Activated CD8-positive, alpha-beta memory T cell treated with anti-CD3 and anti-CD28 coated beads for 4 hours (primary cell): ENCODE results near the gene RAB34.
"Not testable (repeated sequence)": the region's sequence is repeated elsewhere in the genome, so short reads cannot be mapped to it uniquely, and the experiment has no call there.

Experiments
- DNase-seq, 2 donors: peaks; one replicate each; pipeline ENCODE4 v3.0.0-alpha.2; 2020; ENCODE audit warnings: low read depth in 2 of 2

Gene RAB34

GRCh38 chr17:28726627-28727491 lies 9.2 kb upstream of the RAB34 start:
- DNase-seq: peak; percentile 77 to 82

- DNase-seq: peak in 1 of 2 donors; percentile 39
Observed at GRCh38 chr17:28726226-28726626, 8.6 kb upstream of the RAB34 start, which contains the start of gene TLCD1. Gene TLCD1, minus strand, starts transcription at chr17:28726233. Its CDS starts 136 bp downstream, at chr17:28726097.

- no peak for DNase-seq
Observed at GRCh38 chr17:28725660-28726225, 8.1 kb upstream of the RAB34 start.

- DNase-seq: no peak
Observed at GRCh38 chr17:28725166-28725659, 7.5 kb upstream of the RAB34 start.

- no peak for DNase-seq
Observed at GRCh38 chr17:28724500-28725165, 7.0 kb upstream of the RAB34 start.

- not testable (repeated sequence) for DNase-seq
Observed at GRCh38 chr17:28723836-28724499, 6.3 kb upstream of the RAB34 start.

- DNase-seq: no peak
Observed at GRCh38 chr17:28723159-28723835, 5.6 kb upstream of the RAB34 start.

GRCh38 chr17:28722417-28723158 lies 4.9 kb upstream of the RAB34 start:
- no peak for DNase-seq

GRCh38 chr17:28720997-28721329 lies 3.3 kb upstream of the RAB34 start:
- not testable (repeated sequence) for DNase-seq

- DNase-seq: peak in 1 of 2 donors; percentile 51
Observed at GRCh38 chr17:28720247-28720996, 2.8 kb upstream of the RAB34 start.

GRCh38 chr17:28719021-28719433 lies 1.4 kb upstream of the RAB34 start:
- no peak for DNase-seq

GRCh38 chr17:28718333-28719020 lies 809 bp upstream of the RAB34 start:
- DNase-seq: no peak

- no peak for DNase-seq
Observed at GRCh38 chr17:28716740-28717577, 709 bp downstream of the RAB34 start.

- DNase-seq: no peak
Observed at GRCh38 chr17:28715217-28715616, 2.5 kb downstream of the RAB34 start.

GRCh38 chr17:28714281-28714680 lies 3.4 kb downstream of the RAB34 start:
- no peak for DNase-seq

GRCh38 chr17:28712705-28713415 lies 4.8 kb downstream of the RAB34 start:
- DNase-seq: no peak

GRCh38 chr17:28712032-28712704 lies 5.5 kb downstream of the RAB34 start:
- no peak for DNase-seq
